Smooth muscle cell (in vitro differentiated cells): ENCODE data around the gene SMAD6. TPM values are rescaled to one million over a fixed set of nuclear protein-coding genes. Genes with fewer than 3 reads are reported as not detected.

Experiments
- DNase-seq: peaks from one replicate; lab custom pipeline; 2025; ENCODE audit not compliant: unreplicated experiment; lab: John Stamatoyannopoulos, UW
- H2AFZ ChIP-seq: fragments of 200-600 bp; sonication (generic); 2 replicates; pipeline ENCODE4 v1.6.0; 2016; ENCODE audit warnings: antibody characterized with exemption, low read depth, mild to moderate bottlenecking
- H3F3A ChIP-seq: fragments of 200-600 bp; sonication (generic); 2 replicates; pipeline ENCODE4 v1.6.0; 2017; ENCODE audit warnings: antibody characterized with exemption, low read depth
- H3K27ac ChIP-seq: fragments of 200-600 bp; sonication (generic); 2 replicates; pipeline ENCODE4 v1.5.1; 2016; ENCODE audit warnings: low read depth, mild to moderate bottlenecking
- H3K27me3 ChIP-seq: fragments of 200-600 bp; sonication (generic); 2 replicates; pipeline ENCODE4 v1.6.1; 2016; ENCODE audit warnings: low read depth, mild to moderate bottlenecking
- H3K36me3 ChIP-seq: fragments of 200-600 bp; sonication (generic); 2 replicates; pipeline ENCODE4 v1.5.1; 2016; ENCODE audit warnings: low read depth
- H3K4me1 ChIP-seq: fragments of 200-600 bp; sonication (generic); 2 replicates; pipeline ENCODE4 v1.5.1; 2016; ENCODE audit warnings: low read depth
- H3K4me2 ChIP-seq: fragments of 200-600 bp; sonication (generic); 2 replicates; pipeline ENCODE4 v1.6.0; 2016; ENCODE audit warnings: mild to moderate bottlenecking
- H3K4me3 ChIP-seq: fragments of 200-600 bp; sonication (generic); 2 replicates; pipeline ENCODE4 v1.5.1; 2016; ENCODE audit warnings: mild to moderate bottlenecking
- H3K79me2 ChIP-seq: fragments of 200-600 bp; sonication (generic); 2 replicates; pipeline ENCODE4 v1.6.0; 2016; ENCODE audit warnings: low read depth, mild to moderate bottlenecking
- H3K9ac ChIP-seq: fragments of 200-600 bp; sonication (generic); 2 replicates; pipeline ENCODE4 v1.6.0; 2016; ENCODE audit warnings: low read depth
- H3K9me3 ChIP-seq: fragments of 200-600 bp; sonication (generic); replicated peaks from 2 replicates; pipeline ENCODE4 v1.5.1; 2016; ENCODE audit warnings: low read depth
- H4K20me1 ChIP-seq: fragments of 200-600 bp; sonication (generic); 2 replicates; pipeline ENCODE4 v1.6.0; 2016; ENCODE audit warnings: low read depth
- CTCF ChIP-seq: fragments of 200-600 bp; sonication (generic); IDR thresholded peaks from 2 replicates; pipeline ENCODE4 v1.5.1; 2017; ENCODE audit warnings: borderline replicate concordance, mild to moderate bottlenecking, antibody characterized with exemption; ENCODE audit not compliant: insufficient read depth, poor library complexity, severe bottlenecking
- WGBS: methylation state at CpG from one replicate; pipeline ENCODE4 v1.1.7; 2016; ENCODE audit warnings: low lambda C conversion rate; 5-methylcytosine and 5-hydroxymethylcytosine counted together
- polyA plus RNA-seq: library from polyadenylated mRNA; unstranded; fragments of >200 nt; fragmentation: Nextera tagmentation; extraction: Ambion mirVana; gene quantifications from 2 replicates; pipeline ENCODE4 v1.2.1, GENCODE V29; 2016
- total RNA-seq: library from RNA; depleted of rRNA; stranded (reverse); fragments of >200 nt; gene quantifications from 2 replicates; pipeline ENCODE4 v1.2.3, GENCODE V29; 2014

The SMAD6 gene
- total and polyA plus RNA-seq, 2 experiments from 2014 or later = 42.6 to 44.0 TPM

- no peak for TF ChIP-seq CTCF
- Histone ChIP-seq H4K20me1 (peaks cover 100% of the 10 kb centered on the region), H3K9ac (no peak overlapping the region), H3K4me1 (peaks cover 36% of the 10 kb centered on the region), H3K36me3 (no peaks in the 10 kb centered on the region), H3K4me3 (no peak overlapping the region), H3K4me2 (peak overlapping the region; percentile 45), H2AFZ (no peak overlapping the region), H3F3A (peaks cover 51% of the 10 kb centered on the region), H3K9me3 (no peaks in the 10 kb centered on the region), H3K27ac (peak overlapping the region; percentile 49), H3K27me3 (no peaks in the 10 kb centered on the region), H3K79me2 (peaks cover 94% of the 10 kb centered on the region)
- 46% methylated on average over 13 of the region's 13 CpGs for WGBS
- DNase-seq = no peak
These were observed 63.6 kb downstream of the SMAD6 start for GRCh38 chr15:66765478-66766281.

- Histone ChIP-seq H3K9ac (no peak overlapping the region), H3K27ac (peak overlapping the region; percentile 49), H3F3A (peaks cover 58% of the 10 kb centered on the region), H2AFZ (no peak overlapping the region), H3K4me1 (peaks cover 37% of the 10 kb centered on the region), H3K4me3 (no peak overlapping the region), H3K4me2 (peak overlapping the region; percentile 45), H3K36me3 (no peaks in the 10 kb centered on the region), H3K27me3 (no peaks in the 10 kb centered on the region), H4K20me1 (peaks cover 100% of the 10 kb centered on the region), H3K9me3 (no peaks in the 10 kb centered on the region), H3K79me2 (peaks cover 97% of the 10 kb centered on the region)
- DNase-seq = no peak
- TF ChIP-seq CTCF = no peak
- 59% methylated on average over 7 of the region's 7 CpGs for WGBS
These were observed 64.5 kb downstream of the SMAD6 start for GRCh38 chr15:66766282-66767230.

- Histone ChIP-seq H3K4me2 (no peak overlapping the region), H3K27ac (peak overlapping the region; percentile 49), H3K79me2 (peaks cover 97% of the 10 kb centered on the region)
These were observed 65.2 kb downstream of the SMAD6 start for GRCh38 chr15:66767240-66767659.

More at GRCh38 chr15:66767240-66767659, 65.2 kb downstream of the SMAD6 start:
- no peak for TF ChIP-seq CTCF
- H3K9ac ChIP-seq = no peak overlapping the region
- WGBS = 95% methylated on average over 3 of the region's 3 CpGs
- no peaks in the 10 kb centered on the region for H3K9me3 ChIP-seq
- no peak overlapping the region for H2AFZ ChIP-seq
- peaks cover 59% of the 10 kb centered on the region for H3F3A ChIP-seq
- peaks cover 100% of the 10 kb centered on the region for H4K20me1 ChIP-seq
- no peak for DNase-seq
- no peaks in the 10 kb centered on the region for H3K36me3 ChIP-seq
- H3K4me1 ChIP-seq = peaks cover 41% of the 10 kb centered on the region
- H3K4me3 ChIP-seq = no peak overlapping the region
- no peaks in the 10 kb centered on the region for H3K27me3 ChIP-seq
